Measurements from ENCODE around the gene PRKCA. TPM values are rescaled to one million over a fixed set of nuclear protein-coding genes. Genes with fewer than 3 reads are reported as not detected.

PRKCA gene
- total and polyA plus RNA-seq, 10 of the 15 experiments (the other 5 are each of a cell fraction or from before 2014, with no cell fraction given), result 0.11 to 14.6 (median 0.72) TPM

- H3K27ac ChIP-seq (ENCODE audit: control insufficient read depth, insufficient read depth), result no peak overlapping the region
- ChIA-PET POLR2A (no interaction called here), CTCF (interaction anchor here (0.6 kb wide), 1 partner anchor 548 kb away, joined by 5 read pairs; no protein-coding TSS in a partner anchor), SMC1A (ENCODE audit: uncharacterized antibody, unreplicated experiment) (interaction anchor here (0.6 to 1.1 kb wide), 2 partner anchors 17 to 71 kb away, joined by 3 read pairs; no protein-coding TSS in a partner anchor), RAD21 (ENCODE audit: unreplicated experiment) (no interaction called here)
- ATAC-seq (no peak), DNase-seq (ENCODE audit: low read depth, low spot score) (no peak), FAIRE-seq (no peak)
- no peak overlapping the region for H3K4me3 ChIP-seq
- in situ Hi-C loops (cut with MboI) (no loop called here), intact Hi-C loops (cut with micrococcal nuclease; ENCODE audit: unreplicated experiment) (no loop called here)
- H2AFZ ChIP-seq (ENCODE audit: control insufficient read depth, low read depth, low read length), result no peak overlapping the region
- no peak overlapping the region for H3K9ac ChIP-seq (ENCODE audit: control insufficient read depth, insufficient read depth, low read length)
- H3K4me2 ChIP-seq (ENCODE audit: control insufficient read depth, insufficient read depth), result no peak overlapping the region
- no peaks in the 10 kb centered on the region for H3K79me2 ChIP-seq (ENCODE audit: control insufficient read depth, insufficient read depth, low read length)
- no peaks in the 10 kb centered on the region for H4K20me1 ChIP-seq (ENCODE audit: control insufficient read depth, insufficient read depth)
- H3K36me3 ChIP-seq (ENCODE audit: control insufficient read depth in 2 of 2, insufficient read depth in 2 of 2, low read length in 1 of 2), result no peaks in the 10 kb centered on the region
- H3K27me3 ChIP-seq (replicated peaks in 1 of 2; ENCODE audit: control insufficient read depth in 2 of 2, insufficient read depth in 2 of 2, low read length in 1 of 2), result no peaks in the 10 kb centered on the region; a peak in 1 of 4 replicates
- TF ChIP-seq BCLAF1 (IDR thresholded peaks at IDR 0.05), result no peak
- no peak for TF ChIP-seq ATF2 (IDR thresholded peaks at IDR 0.05; ENCODE audit: low read length)
- no peak for TF ChIP-seq E2F4 (IDR thresholded peaks at IDR 0.05; ENCODE audit: low read depth, low read length)
- no peak for TF ChIP-seq ASH2L (IDR thresholded peaks at IDR 0.05; ENCODE audit: borderline replicate concordance, low read depth)
- TF ChIP-seq STAT1 (conservative IDR thresholded peaks at IDR 0.05), result no peak
- TF ChIP-seq STAT3 (IDR thresholded peaks at IDR 0.05; ENCODE audit: low read depth, low read length), result no peak
- no peak for TF ChIP-seq SMARCA5 (IDR thresholded peaks at IDR 0.05)
- no peaks in the 10 kb centered on the region for H3K9me3 ChIP-seq (replicated peaks; ENCODE audit: control insufficient read depth, insufficient read depth, low read length)
- H3K4me1 ChIP-seq (ENCODE audit: control insufficient read depth, insufficient read depth, low read length), result no peaks in the 10 kb centered on the region
- 27% methylated on average over 11 of the region's 11 CpGs for WGBS (ENCODE audit: insufficient coverage, insufficient replicate concordance, low lambda C conversion rate, missing lambda C conversion rate)
- BruUV-seq (replicated peaks), result no TSS peak
Measured at GRCh38 chr17:66837885-66838665, 535.7 kb downstream of the PRKCA start.

Data from GM12878 (cell line).